GM18517 (cell line): ENCODE data around the gene PIBF1.
"Not testable (repeated sequence)": the region's sequence is repeated elsewhere in the genome, so short reads cannot be mapped to it uniquely, and the experiment has no call there.

Experiments used
- ATAC-seq: cut with Tn5 transposase; IDR thresholded peaks from one replicate; pipeline ENCODE4 v1.9.1; 2021; ENCODE audit warnings: mild to moderate bottlenecking, moderate library complexity; ENCODE audit not compliant: unreplicated experiment

The PIBF1 gene

GRCh38 chr13:72901546-72901945 lies 119.6 kb downstream of the PIBF1 start:
- ATAC-seq = not testable (repeated sequence)

DNA sequence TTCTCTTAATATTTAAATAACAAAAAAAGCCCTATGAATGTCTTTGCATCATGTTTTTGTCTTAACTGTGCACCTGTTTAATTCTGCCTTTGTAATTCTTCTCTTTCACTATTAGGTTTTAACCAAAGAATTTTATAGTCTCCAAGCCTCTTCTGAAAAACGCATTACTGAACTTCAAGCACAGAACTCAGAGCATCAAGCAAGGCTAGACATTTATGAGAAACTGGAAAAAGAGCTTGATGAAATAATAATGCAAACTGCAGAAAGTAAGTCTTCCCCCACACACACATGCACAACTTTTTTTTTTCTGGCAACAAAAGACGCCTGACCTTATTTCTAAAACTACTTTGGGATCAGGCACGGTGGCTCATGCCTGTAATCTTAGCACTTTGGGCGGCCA lies 126.5 kb downstream of the PIBF1 start:
- ATAC-seq = no peak

DNA sequence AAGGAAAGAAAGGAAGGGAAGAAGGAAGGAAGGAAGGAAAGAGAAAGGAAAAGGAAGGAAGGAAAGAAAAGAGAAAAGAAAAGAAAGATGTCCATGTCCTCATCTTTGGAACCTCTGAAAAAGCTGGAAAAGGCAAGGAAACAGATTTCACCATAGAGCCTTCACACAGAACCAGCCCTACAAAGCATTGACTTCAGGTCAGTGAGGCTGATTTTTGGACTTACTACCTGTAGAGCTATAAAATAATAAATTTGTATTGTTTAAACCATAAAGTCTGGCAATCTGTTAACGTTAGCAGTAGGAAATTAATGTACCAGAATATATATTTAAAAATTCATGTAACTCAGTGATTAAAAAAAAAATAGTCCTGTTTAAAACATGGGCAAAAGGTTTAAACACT lies 130.0 kb downstream of the PIBF1 start:
- no peak for ATAC-seq

GRCh38 chr13:72920097-72920496 lies 138.2 kb downstream of the PIBF1 start:
- no peak for ATAC-seq

- ATAC-seq = no peak
Measured at GRCh38 chr13:72931311-72931710, 149.4 kb downstream of the PIBF1 start.

- no peak for ATAC-seq
Measured at GRCh38 chr13:72932250-72932649, 150.3 kb downstream of the PIBF1 start.

GRCh38 chr13:72946267-72946666 lies 164.3 kb downstream of the PIBF1 start:
- ATAC-seq = not testable (repeated sequence)

DNA sequence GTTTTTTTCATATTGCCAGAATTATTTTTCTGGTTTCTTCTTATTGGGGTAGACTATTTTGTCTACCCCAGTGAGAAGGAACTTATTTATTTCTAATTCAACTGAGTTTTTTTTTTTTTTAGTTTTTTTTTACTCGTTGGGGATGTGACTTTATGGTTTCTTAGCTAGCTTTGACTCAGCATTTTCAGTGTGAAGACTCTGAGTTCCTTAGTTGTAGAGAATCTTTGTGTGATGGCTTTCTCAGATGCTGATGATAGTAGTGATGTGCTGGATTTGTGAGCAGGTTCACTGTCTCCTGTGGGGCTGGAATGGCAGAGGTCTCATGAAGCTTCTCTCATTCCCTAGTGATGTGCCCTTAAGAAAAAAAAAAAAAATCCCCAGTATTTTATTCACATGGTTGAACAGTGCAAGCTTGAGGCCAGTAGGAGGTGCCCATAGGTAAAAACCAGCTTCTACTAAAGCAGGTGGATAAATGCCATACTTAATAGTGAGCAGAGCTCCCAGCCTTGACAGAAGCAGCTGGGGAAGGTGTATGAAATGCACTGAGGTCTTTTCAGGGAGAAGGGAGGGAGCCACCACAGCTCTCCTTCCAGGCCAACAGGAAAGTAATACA lies 170.7 kb downstream of the PIBF1 start:
- no peak for ATAC-seq

DNA sequence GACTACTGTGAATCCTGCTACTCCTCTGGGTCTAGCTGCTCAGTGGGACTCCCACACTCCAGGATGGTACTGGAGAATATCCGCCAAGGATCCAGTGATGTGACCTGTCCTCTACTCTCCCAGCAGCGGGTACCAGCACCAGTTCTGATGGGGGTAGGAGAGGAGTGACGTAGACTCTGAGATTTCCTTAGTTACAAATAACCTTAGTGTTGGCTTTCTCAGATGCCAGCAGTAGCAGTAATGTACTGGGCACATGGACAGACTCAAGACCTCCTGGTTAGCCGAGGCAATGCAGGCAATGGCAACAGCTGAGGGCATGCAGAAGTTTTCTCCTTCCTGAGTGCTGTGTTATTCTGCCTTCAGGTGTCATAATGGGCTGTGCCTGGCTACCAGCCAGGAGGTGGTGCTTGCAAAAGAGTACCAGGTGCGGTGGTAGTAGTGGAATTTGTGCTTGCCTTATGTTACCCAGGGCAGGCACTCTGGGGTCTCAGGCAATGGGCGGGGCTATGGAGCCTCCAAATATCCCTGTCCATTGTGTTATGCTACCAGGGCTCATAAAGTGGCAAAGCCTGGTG lies 171.5 kb downstream of the PIBF1 start:
- ATAC-seq = no peak

DNA sequence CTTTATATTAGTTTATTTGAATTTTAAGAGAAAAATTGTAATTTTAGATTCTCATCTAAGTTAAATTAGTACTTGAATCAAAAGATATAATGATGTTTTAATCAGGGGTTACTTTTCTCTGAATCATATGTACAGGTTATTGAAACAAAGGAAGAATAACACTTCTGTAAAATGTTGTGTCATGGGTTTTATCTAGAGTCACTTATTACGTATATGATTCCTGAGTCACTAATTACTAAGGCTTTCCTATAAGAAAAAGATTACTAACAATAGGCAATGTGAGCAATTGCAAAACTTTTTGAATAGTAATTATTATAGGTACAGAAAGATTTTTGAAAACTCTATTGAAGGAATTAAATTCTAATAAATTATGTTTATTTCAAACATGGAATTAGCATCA lies 177.7 kb downstream of the PIBF1 start:
- no peak for ATAC-seq

DNA sequence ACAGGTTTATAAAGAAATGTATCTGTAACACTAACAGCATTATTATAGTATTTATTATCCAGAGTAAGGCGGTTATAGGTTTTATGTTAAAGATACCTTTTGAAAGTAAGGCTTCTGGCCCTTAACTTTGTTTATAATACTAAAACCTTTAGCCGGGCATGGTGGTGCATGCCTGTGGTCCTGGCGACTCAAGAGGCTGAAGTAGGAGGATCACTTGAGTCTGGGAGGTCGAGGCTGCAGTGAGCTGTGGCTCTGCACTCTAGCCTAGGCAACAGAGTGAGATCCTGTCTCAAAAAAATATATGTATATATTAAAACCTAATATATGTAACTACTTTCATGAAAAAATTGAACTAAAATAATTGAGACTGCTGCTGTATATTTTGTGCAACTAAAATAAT lies 178.2 kb downstream of the PIBF1 start:
- ATAC-seq = no peak

DNA sequence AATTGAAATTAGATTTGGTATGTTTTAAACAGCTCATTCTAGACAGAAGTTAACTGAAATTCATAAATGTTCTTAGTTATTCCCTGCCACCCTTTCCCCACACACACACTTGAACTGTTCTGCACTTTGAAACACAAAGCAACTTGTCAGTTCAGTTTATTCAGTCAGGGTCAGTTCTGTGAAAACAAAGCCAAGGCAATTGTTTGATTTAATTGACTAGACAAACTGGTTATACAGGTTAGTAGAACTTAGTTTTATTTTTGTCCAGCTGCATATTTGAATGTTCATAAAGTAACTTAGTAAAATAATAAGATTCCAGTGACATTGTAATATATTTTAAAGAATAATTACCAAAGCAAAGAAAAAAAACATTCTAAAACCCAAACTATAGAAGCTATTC lies 178.6 kb downstream of the PIBF1 start:
- ATAC-seq = no peak

GRCh38 chr13:72963762-72964161 lies 181.8 kb downstream of the PIBF1 start:
- peak; percentile 62 for ATAC-seq

- no peak for ATAC-seq
Measured at GRCh38 chr13:72970301-72970880, 188.5 kb downstream of the PIBF1 start.

DNA sequence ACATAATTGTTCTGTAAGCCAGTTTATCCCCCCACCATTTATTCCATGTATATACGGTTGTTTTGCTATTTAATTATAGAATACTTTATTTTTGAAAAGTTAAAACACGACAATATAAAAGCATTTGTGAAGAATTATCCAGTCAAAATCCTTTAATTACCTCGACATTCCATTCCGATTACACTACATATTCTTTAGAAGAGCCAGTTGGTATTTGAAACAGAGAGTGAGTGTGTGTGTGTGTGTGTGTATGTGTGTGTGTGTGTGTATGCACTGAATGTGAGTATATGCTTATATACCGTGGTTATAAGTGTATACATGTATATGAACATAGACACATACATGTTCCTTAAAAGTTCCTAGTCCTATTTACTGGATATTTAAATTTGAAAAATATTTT lies 189.0 kb downstream of the PIBF1 start:
- ATAC-seq = no peak

- no peak for ATAC-seq
Measured at GRCh38 chr13:72973234-72973633, 191.3 kb downstream of the PIBF1 start.

GRCh38 chr13:72983085-72983768 lies 201.3 kb downstream of the PIBF1 start:
- ATAC-seq = no peak

GRCh38 chr13:72985610-72986009 lies 203.7 kb downstream of the PIBF1 start:
- ATAC-seq = no peak

DNA sequence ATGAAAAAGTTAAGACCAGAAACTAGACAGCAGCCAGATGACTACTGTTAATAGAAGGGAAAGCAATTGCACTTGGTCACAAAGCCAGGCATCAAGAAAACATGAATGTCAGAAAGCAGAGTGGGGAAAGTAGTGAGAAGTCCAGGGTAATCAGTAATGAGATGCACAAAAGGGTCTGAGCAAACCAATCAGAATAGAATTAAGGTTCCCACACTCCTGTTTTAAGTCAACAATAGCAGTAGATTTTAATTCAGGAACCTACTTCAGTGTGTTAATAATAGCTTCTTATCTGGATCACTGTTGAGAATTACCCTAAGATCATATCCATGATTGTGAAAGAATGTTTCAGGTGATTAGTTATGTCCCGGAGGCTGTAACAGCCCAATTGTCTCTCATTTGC lies 204.3 kb downstream of the PIBF1 start:
- no peak for ATAC-seq

DNA sequence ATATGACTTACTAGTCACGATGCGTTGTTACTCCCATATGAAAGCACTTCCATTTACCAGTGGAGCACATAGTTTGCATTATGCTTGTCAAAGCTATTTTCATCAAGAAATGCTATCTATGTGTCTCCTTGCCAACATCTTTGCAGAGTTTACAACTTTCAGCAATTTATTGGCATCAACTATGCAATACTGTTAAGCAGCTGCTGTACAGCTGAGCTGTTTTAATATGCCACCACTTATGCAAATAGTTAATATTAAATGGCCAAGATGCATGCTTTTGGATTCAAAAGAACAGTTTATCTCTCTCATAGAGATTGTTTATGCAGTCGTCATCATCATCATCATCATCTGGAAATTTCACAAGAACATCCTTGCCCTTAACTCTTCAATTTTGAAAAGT lies 209.0 kb downstream of the PIBF1 start:
- no peak for ATAC-seq

GRCh38 chr13:72998012-72998411 lies 216.1 kb downstream of the PIBF1 start:
- no peak for ATAC-seq

GRCh38 chr13:73000027-73000674 lies 218.2 kb downstream of the PIBF1 start:
- ATAC-seq = peak; percentile 85
